Esophagus muscularis mucosa (tissue), 4 donors: ENCODE data around the gene CTNNA1. TPM values are rescaled to one million over a fixed set of nuclear protein-coding genes. Genes with fewer than 3 reads are reported as not detected.

Experiments used
- DNase-seq: peaks from one replicate; pipeline ENCODE4 v3.0.0-alpha.2; 2017; ENCODE audit errors: extremely low spot score
- H3K27ac ChIP-seq, 4 donors: fragments of 200-600 bp; sonication (generic); replicated peaks in 1 of 4; 1 replicate in 3 of 4; 2 replicates in 1 of 4; pipeline ENCODE4 v1.5.1; 2016 to 2019; ENCODE audit warnings: mild to moderate bottlenecking in 1 of 4
- H3K27me3 ChIP-seq, 4 donors: fragments of 200-600 bp; sonication (generic); one replicate each; pipeline versions ENCODE4 v1.5.1 to v1.6.0; 2016 to 2019
- H3K36me3 ChIP-seq, 4 donors: fragments of 200-600 bp; sonication (generic); one replicate each; pipeline ENCODE4 v1.5.1; 2016 to 2019
- H3K4me1 ChIP-seq, 4 donors: fragments of 200-600 bp; sonication (generic); one replicate each; pipeline ENCODE4 v1.5.1; 2016 to 2019
- H3K4me3 ChIP-seq, 4 donors: fragments of 200-600 bp; sonication (generic); 1 replicate in 2 of 4; 2 replicates in 2 of 4; pipeline ENCODE4 v1.5.1; 2016 to 2019; ENCODE audit warnings: mild to moderate bottlenecking in 4 of 4, moderate library complexity in 1 of 4
- H3K9me3 ChIP-seq, 4 donors: fragments of 200-600 bp; sonication (generic); 1 replicate in 3 of 4; 2 replicates in 1 of 4; pipeline ENCODE4 v1.5.1; 2016 to 2019
- EP300 ChIP-seq: sonication (generic); formaldehyde crosslinking; IDR thresholded peaks from one replicate; pipeline ENCODE4 v1.6.1; 2017; ENCODE audit warnings: antibody characterized with exemption
- POLR2A ChIP-seq: fragments of 450-650 bp; IDR thresholded peaks from one replicate; pipeline ENCODE4 v1.6.1; 2017; ENCODE audit warnings: antibody characterized with exemption, moderate library complexity, mild to moderate bottlenecking, low read depth
- POLR2AphosphoS5 ChIP-seq, 2 donors: sonication (generic); formaldehyde crosslinking; IDR thresholded peaks; one replicate each; pipeline ENCODE4 v1.6.1; 2017; ENCODE audit warnings: antibody characterized with exemption in 2 of 2
- WGBS: methylation state at CpG from one replicate; pipeline ENCODE4 v1.1.5; 2018; 5-methylcytosine and 5-hydroxymethylcytosine counted together
- intact Hi-C: fragments of 100-400 bp; cut with DNase I; formaldehyde crosslinking; loops from one replicate; pipeline ENCODE4 v1.15.1; 2023
- total RNA-seq, 4 donors: library from RNA; depleted of rRNA; stranded (reverse); fragments of >200 nt; gene quantifications; one replicate each; pipeline versions ENCODE4 v1.1.0 to v1.2.1, GENCODE V29; 2016
- TF ChIP-seq, protein P1 (sequence below), 3 experiments: fragments of 200-600 bp in 2 of 3; fragments of 450-650 bp in 1 of 3; sonication (generic) in 2 of 3; IDR thresholded peaks; one replicate each; pipeline ENCODE4 v1.5.1; 2017 to 2019; ENCODE audit warnings: antibody characterized with exemption in 3 of 3, mild to moderate bottlenecking in 2 of 3, moderate library complexity in 1 of 3

The CTNNA1 gene
- total RNA-seq, 4 donors from 2014 or later: 335 to 423 (median 369) TPM

DNA sequence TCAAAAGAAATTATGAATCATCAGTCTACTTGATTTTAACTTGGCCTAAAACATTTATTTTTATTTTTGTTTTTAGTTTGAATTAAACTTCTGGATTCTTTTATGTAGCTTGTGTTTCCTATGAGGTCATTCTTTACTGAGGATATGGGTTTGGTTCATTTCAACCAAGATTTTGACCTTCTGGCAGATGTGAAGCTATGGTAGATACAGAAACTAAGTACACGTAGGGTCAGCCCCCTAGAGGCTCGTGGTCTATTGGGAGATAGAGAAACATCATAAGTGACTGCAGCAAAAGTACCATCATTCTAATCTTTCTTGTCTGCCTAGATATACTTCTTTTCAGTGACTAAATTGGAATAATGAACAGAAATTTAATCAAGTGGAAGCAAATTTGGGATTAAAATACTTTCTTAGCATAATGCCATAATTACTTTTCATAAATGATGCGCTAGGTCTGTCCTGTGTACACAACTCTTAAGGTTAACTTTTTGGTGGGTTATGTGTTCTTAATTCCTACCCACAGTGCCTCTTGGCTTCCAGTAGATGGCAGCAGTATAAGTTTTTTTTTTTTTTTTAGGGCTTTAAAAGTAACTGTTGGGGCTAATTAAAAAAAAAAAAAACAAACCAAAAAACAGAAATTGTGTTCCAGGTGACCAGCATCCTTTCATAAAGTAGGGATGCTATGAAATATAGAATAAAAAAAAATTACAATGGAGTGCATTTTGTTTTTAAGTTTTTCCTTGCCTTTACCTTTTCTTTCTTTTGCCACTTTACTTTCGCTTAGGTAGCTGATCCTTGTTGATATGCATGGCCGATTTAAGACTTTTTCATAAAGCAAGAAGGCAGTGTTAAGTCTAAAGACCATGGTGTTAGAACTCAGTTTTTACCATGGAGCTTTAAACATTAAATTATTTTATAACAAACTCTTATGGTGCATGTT lies 72.0 kb downstream of the CTNNA1 start:
- no peak for DNase-seq
- TF ChIP-seq POLR2A: no peak
- TF ChIP-seq, protein P1, sequence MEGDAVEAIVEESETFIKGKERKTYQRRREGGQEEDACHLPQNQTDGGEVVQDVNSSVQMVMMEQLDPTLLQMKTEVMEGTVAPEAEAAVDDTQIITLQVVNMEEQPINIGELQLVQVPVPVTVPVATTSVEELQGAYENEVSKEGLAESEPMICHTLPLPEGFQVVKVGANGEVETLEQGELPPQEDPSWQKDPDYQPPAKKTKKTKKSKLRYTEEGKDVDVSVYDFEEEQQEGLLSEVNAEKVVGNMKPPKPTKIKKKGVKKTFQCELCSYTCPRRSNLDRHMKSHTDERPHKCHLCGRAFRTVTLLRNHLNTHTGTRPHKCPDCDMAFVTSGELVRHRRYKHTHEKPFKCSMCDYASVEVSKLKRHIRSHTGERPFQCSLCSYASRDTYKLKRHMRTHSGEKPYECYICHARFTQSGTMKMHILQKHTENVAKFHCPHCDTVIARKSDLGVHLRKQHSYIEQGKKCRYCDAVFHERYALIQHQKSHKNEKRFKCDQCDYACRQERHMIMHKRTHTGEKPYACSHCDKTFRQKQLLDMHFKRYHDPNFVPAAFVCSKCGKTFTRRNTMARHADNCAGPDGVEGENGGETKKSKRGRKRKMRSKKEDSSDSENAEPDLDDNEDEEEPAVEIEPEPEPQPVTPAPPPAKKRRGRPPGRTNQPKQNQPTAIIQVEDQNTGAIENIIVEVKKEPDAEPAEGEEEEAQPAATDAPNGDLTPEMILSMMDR (IDR thresholded peaks at IDR 0.05): peak; percentile 35 to 65 (median 58)
- Histone ChIP-seq H3K27ac (no peak overlapping the region), H3K36me3 (peaks cover 6 to 50% (median 43%) of the 10 kb centered on the region in 4 donors), H3K4me1 (peaks cover 25 to 43% (median 33%) of the 10 kb centered on the region in 4 donors), H3K27me3 (no peaks in the 10 kb centered on the region), H3K9me3 (no peaks in the 10 kb centered on the region), H3K4me3 (no peak overlapping the region)
- intact Hi-C loops: loop anchor here (2.0 kb wide), 1 partner anchor 438 kb away; no protein-coding TSS in a partner anchor
- 64% methylated on average over 5 of the region's 5 CpGs for WGBS

DNA sequence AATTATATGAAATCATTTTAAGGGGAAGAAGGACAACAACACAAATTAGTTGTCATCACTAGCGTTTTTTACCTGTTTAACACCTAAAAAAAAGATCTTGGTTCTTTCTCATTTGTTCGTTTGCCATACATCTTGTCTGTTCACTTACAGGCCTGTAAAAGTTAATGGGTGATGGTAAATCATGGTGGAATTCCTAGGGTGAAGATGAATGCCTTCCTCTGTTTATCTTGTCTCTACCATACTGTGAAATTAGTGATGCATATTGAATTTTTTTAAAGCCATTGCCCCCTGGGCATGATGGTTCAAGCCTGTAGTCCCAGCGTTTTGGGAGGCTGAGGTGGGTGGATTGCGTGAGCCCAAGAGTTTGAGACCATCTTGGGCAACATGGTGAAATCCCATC lies 75.3 kb downstream of the CTNNA1 start:
- WGBS: 71% methylated on average over 4 of the region's 4 CpGs
- H3K9me3 ChIP-seq: no peaks in the 10 kb centered on the region
- TF ChIP-seq EP300: no peak
- TF ChIP-seq POLR2AphosphoS5 (IDR thresholded peaks at IDR 0.05): no peak
- TF ChIP-seq POLR2A: no peak
- TF ChIP-seq, protein P1 (IDR thresholded peaks at IDR 0.05): no peak
- no peak for DNase-seq
- H3K4me3 ChIP-seq: no peak overlapping the region
- intact Hi-C loops: no loop called here
- H3K4me1 ChIP-seq: peaks cover 15 to 34% (median 28%) of the 10 kb centered on the region in 4 donors
- H3K36me3 ChIP-seq: peaks cover 6 to 59% (median 46%) of the 10 kb centered on the region in 4 donors
- no peaks in the 10 kb centered on the region for H3K27me3 ChIP-seq
- no peak overlapping the region for H3K27ac ChIP-seq

DNA sequence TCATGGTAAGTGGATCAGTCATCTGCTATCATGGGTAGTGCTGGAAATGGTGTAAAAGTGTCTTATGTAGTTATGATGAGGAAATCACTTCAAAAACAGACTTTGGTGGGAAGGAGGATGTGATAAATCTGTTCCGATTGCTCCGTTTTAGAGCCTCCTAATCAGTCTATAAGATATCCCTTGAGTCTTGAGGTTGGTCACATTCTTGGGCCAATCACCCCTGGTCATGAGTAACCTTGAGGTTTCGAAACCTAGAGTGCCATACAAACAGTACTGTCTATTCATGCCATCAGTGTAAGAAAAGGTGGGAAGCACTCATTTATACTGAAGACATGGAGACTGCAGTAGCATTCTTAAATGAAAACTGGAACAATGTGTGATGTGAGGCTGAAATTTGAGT lies 76.1 kb downstream of the CTNNA1 start:
- H3K9me3 ChIP-seq: no peaks in the 10 kb centered on the region
- no peak for DNase-seq
- H3K27ac ChIP-seq: no peak overlapping the region
- no peak overlapping the region for H3K4me3 ChIP-seq
- TF ChIP-seq EP300 (no peak), POLR2A (no peak), POLR2AphosphoS5 (IDR thresholded peaks at IDR 0.05) (no peak)
- TF ChIP-seq, protein P1 (IDR thresholded peaks at IDR 0.05): no peak
- H3K27me3 ChIP-seq: no peaks in the 10 kb centered on the region
- peaks cover 11 to 33% (median 26%) of the 10 kb centered on the region in 4 donors for H3K4me1 ChIP-seq
- peaks cover 6 to 59% (median 46%) of the 10 kb centered on the region in 4 donors for H3K36me3 ChIP-seq
- WGBS: 96% methylated on average over 3 of the region's 3 CpGs
- intact Hi-C loops: no loop called here

DNA sequence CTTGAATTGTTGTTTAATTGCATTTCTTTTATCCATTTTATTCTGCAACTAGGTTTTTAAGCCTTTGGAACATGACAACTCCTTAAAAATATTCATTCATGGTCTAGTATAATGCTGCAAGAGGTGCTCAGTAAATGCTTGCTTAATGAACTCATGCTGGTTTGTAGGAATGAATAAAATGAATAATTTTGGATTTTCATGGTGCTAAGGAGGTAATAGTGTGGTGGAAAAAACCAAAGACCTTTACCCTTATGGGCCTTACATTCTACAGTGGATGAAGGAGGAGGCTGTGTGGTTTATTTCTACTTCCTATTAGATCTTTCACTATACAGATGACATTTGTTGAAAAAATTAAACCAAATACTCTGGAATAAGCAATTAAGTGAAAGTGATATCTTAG lies 78.5 kb downstream of the CTNNA1 start:
- H3K27ac ChIP-seq: no peak overlapping the region
- intact Hi-C loops: no loop called here
- peaks cover 13 to 35% (median 24%) of the 10 kb centered on the region in 4 donors for H3K4me1 ChIP-seq
- H3K9me3 ChIP-seq: no peaks in the 10 kb centered on the region
- no peak overlapping the region for H3K4me3 ChIP-seq
- H3K27me3 ChIP-seq: no peaks in the 10 kb centered on the region
- no peak for DNase-seq
- no peak for TF ChIP-seq POLR2AphosphoS5 (IDR thresholded peaks at IDR 0.05)
- no peak for TF ChIP-seq POLR2A
- TF ChIP-seq, protein P1 (IDR thresholded peaks at IDR 0.05): no peak
- TF ChIP-seq EP300: no peak
- peaks cover 6 to 43% (median 29%) of the 10 kb centered on the region in 4 donors for H3K36me3 ChIP-seq
